MM.1S (cell line): Measurements from ENCODE around the gene FHIP2A.

ENCODE experiments used
- EZH2phosphoT487 ChIP-seq: fragments of 300-600 bp; sonication (generic); IDR thresholded peaks from 2 replicates; pipeline ENCODE4 v1.6.1; 2018; ENCODE audit warnings: antibody characterized with exemption, low read length
- TF ChIP-seq, protein P1 (sequence below): fragments of 300-600 bp; sonication (generic); IDR thresholded peaks from 2 replicates; pipeline ENCODE4 v1.5.1; 2016; ENCODE audit warnings: antibody characterized with exemption, low read length, mixed read lengths

DNA sequence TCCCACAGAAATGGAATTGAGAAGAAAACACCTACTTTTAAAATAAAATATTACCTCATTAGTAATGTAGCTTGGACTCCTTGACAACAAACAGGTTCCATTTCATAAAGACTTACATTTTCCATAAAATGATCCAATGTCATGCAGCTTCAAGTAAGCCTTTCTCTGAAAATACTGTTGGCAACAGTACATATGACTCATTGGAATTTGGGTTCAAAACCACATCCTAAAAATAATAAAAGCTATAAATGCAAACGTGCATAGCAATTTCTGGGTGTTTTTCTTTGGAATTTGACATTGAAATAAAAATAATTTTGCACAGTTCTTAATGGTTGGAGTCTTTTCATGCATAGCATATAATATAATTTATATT lies 47.9 kb downstream of the FHIP2A start:
- TF ChIP-seq, protein P1, sequence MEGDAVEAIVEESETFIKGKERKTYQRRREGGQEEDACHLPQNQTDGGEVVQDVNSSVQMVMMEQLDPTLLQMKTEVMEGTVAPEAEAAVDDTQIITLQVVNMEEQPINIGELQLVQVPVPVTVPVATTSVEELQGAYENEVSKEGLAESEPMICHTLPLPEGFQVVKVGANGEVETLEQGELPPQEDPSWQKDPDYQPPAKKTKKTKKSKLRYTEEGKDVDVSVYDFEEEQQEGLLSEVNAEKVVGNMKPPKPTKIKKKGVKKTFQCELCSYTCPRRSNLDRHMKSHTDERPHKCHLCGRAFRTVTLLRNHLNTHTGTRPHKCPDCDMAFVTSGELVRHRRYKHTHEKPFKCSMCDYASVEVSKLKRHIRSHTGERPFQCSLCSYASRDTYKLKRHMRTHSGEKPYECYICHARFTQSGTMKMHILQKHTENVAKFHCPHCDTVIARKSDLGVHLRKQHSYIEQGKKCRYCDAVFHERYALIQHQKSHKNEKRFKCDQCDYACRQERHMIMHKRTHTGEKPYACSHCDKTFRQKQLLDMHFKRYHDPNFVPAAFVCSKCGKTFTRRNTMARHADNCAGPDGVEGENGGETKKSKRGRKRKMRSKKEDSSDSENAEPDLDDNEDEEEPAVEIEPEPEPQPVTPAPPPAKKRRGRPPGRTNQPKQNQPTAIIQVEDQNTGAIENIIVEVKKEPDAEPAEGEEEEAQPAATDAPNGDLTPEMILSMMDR = no peak
- no peak for TF ChIP-seq EZH2phosphoT487
